PFSK-1 (cell line): Measurements from ENCODE around the gene IPO7.
A peak's percentile ranks its signal among the peaks of the same experiment; 100 is the strongest.

Experiments used
- FOXP2 ChIP-seq: optimal IDR thresholded peaks from 2 replicates; pipeline ENCODE3; 2011; ENCODE audit warnings: borderline replicate concordance, control low read depth, inconsistent platforms; ENCODE audit not compliant: insufficient read depth; ENCODE audit errors: extremely low read length, extremely low read depth
- POLR2AphosphoS5 ChIP-seq: IDR thresholded peaks from 2 replicates; pipeline ENCODE4 v1.6.1; 2012; ENCODE audit warnings: low read depth, mild to moderate bottlenecking, control low read depth, low read length, moderate library complexity
- SIN3A ChIP-seq: IDR thresholded peaks from 2 replicates; pipeline ENCODE4 v1.6.1; 2012; ENCODE audit warnings: mild to moderate bottlenecking, low read length, moderate library complexity, borderline replicate concordance; ENCODE audit not compliant: insufficient read depth
- TAF1 ChIP-seq: IDR thresholded peaks from 2 replicates; pipeline ENCODE4 v1.6.1; 2012; ENCODE audit warnings: low read length, control low read depth, borderline replicate concordance; ENCODE audit not compliant: insufficient read depth
- TF ChIP-seq, protein P1 (sequence below), 2 experiments: IDR thresholded peaks; 2 replicates each; pipeline versions ENCODE4 v1.6.1 to v1.8.0; 2011 to 2012; ENCODE audit warnings: low read depth in 2 of 2, low read length in 2 of 2, control low read depth in 1 of 2, inconsistent platforms in 1 of 2, mild to moderate bottlenecking in 1 of 2, moderate library complexity in 1 of 2; ENCODE audit not compliant: insufficient read depth in 1 of 2

The IPO7 gene

DNA sequence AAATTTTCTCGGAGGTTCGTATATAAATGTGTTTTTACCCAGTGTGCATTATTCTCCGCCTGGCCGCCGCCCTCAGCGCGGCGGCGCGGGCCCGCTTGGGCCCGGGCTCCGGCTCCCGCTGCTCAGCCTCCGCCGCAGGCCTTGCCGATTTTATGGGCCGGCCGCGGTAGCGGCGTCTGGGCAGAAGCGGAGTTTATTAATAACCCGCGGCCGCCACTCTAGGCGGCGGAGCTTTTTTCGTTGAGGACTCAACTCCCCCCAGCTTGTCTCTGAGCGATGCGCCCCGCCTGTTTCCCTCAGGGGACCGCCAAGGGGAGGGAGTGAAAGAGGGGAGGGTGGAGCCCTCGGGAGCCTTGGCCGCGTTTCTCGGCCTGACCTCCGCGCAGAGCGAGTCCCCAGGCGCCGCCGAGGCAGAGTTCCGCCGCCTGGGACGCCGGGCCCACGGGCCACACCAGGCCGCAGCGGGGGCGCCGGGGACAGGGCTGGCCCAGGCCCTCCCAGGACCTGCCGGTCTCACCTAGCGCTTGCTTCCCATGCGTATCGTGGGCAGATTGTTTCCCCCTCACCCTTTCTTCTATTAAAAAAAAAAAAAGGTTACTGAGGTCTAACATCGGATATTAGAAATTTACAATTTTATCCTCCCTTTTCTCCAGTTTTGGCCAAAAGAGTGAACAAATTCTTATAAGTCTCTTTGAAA is 76.8 kb downstream of the IPO7 start:
- peak; percentile 72; the same call in 1 of the 2 replicates for TF ChIP-seq SIN3A
- no peak for TF ChIP-seq FOXP2
- peak; percentile 97 for TF ChIP-seq POLR2AphosphoS5
- TF ChIP-seq, protein P1, sequence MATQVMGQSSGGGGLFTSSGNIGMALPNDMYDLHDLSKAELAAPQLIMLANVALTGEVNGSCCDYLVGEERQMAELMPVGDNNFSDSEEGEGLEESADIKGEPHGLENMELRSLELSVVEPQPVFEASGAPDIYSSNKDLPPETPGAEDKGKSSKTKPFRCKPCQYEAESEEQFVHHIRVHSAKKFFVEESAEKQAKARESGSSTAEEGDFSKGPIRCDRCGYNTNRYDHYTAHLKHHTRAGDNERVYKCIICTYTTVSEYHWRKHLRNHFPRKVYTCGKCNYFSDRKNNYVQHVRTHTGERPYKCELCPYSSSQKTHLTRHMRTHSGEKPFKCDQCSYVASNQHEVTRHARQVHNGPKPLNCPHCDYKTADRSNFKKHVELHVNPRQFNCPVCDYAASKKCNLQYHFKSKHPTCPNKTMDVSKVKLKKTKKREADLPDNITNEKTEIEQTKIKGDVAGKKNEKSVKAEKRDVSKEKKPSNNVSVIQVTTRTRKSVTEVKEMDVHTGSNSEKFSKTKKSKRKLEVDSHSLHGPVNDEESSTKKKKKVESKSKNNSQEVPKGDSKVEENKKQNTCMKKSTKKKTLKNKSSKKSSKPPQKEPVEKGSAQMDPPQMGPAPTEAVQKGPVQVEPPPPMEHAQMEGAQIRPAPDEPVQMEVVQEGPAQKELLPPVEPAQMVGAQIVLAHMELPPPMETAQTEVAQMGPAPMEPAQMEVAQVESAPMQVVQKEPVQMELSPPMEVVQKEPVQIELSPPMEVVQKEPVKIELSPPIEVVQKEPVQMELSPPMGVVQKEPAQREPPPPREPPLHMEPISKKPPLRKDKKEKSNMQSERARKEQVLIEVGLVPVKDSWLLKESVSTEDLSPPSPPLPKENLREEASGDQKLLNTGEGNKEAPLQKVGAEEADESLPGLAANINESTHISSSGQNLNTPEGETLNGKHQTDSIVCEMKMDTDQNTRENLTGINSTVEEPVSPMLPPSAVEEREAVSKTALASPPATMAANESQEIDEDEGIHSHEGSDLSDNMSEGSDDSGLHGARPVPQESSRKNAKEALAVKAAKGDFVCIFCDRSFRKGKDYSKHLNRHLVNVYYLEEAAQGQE (IDR thresholded peaks at IDR 0.05; ENCODE audit: insufficient read depth in 1 of 2, low read depth in 2 of 2, low read length in 2 of 2) = peak; percentile 6 to 75; a peak in 2 of 4 replicates
- TF ChIP-seq TAF1 = peak; percentile 97; the same call in 1 of the 2 replicates

DNA sequence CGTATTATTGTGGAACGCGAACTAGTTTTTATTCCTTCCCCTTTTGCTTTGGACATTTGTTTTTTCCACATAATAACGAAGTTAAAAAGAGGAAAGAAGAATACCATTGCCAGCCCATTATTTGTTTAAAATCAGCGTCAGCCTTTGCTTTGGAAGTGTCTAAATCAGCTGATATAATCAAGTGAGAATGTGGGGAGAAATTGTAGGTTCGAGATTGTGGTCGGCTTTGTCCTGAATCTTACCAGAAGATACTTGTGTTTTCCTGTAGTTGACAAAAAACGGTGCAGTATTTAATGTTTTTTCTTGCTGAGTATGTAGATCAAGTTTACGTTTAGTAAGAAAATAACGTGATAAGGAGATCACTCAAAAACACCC is 77.3 kb downstream of the IPO7 start:
- no peak for TF ChIP-seq POLR2AphosphoS5
- no peak for TF ChIP-seq SIN3A
- no peak for TF ChIP-seq FOXP2
- TF ChIP-seq, protein P1 (IDR thresholded peaks at IDR 0.05; ENCODE audit: insufficient read depth in 1 of 2, low read depth in 2 of 2, low read length in 2 of 2) = no peak
- no peak for TF ChIP-seq TAF1

DNA sequence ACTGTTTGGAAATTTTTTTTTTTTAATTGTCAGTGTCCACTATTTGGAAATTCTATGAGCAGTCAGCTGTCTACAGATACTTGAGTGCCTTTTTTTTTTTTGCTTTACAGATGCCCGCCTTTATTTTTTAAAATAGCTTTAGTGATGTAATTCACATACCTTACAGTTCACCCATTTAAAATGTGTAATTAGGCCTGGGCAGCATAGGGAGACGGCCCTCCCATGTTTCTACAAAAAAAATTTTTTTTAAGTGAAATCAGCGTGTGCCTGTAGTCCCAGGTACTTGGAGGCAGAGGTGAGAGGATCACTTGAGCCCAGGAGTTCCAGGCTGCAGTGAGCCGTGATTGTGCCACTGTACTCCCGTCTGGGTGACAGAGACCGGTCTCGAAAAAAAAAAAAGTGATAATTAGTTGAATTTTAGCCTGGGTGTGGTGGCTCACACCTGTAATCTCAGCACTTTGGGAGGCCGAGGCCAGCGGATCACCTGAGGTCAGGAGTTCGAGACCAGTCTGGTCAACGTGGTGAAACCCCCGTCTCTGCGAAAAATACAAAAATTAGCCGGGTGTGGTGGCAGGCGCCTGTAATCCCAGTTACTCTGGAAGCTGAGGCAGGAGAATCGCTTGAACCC is 77.8 kb downstream of the IPO7 start:
- no peak for TF ChIP-seq FOXP2
- no peak for TF ChIP-seq SIN3A
- TF ChIP-seq, protein P1 (IDR thresholded peaks at IDR 0.05; ENCODE audit: insufficient read depth in 1 of 2, low read depth in 2 of 2, low read length in 2 of 2) = no peak
- TF ChIP-seq TAF1 = no peak
- TF ChIP-seq POLR2AphosphoS5 = no peak

DNA sequence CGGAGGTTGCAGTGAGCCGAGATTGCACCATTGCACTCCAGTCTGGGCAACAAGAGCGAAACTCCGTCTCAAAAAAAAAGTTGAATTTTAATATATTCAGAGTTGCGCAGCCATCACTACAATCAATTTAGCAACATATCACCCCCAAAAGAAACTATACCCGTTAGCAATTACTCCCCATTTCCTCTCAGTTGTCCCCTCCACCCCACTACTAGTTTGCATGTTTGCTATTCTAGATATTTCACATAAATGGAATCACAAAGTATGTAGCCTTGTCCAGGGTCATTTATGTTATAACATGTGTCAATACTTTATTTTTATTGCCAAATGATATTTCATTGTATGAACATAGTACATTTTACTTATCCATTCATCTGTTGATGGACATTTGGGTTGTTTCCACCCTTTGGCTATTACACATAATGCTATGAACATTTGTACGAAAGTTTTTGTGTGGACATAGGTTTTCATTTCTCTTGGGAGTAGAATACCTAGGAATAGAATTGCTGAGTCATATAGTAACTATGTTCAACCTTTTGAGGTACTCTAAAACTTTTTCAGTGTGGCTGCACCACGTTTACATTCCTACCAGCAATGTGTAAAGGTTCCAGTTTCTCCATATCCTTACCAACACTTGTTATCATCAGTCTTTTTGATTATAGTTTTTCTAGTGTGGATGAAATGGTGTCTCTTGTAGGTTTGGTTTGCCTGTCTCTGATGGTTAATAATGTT is 78.5 kb downstream of the IPO7 start:
- TF ChIP-seq SIN3A = no peak
- no peak for TF ChIP-seq TAF1
- TF ChIP-seq, protein P1 (IDR thresholded peaks at IDR 0.05; ENCODE audit: insufficient read depth in 1 of 2, low read depth in 2 of 2, low read length in 2 of 2) = no peak
- TF ChIP-seq POLR2AphosphoS5 = no peak
- no peak for TF ChIP-seq FOXP2
